GM19455 (cell line): ENCODE measurements around the gene SLC5A5.

Experiments
- ATAC-seq: cut with Tn5 transposase; IDR thresholded peaks from one replicate; pipeline ENCODE4 v1.9.1; 2021; ENCODE audit not compliant: unreplicated experiment

The SLC5A5 gene

DNA sequence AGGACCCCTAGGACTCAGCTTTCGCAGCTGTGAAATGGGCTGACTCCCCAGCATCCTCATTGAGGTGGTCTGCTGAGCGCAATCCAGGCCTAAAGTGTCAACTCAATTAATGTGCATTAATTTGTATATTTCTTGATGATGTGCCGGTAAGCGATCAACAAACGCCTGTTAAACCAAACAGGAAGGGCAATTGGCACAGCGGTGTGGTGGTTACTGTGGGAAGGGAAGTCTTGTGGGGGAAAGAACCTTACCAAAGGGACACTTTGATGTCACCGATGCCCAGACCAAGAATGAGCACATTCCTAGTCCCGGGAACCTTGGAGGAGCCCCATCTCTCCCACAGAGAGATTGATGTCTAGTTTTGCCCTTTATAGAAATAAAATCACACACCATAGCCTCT lies 25.6 kb upstream of the SLC5A5 start:
- ATAC-seq, result no peak

DNA sequence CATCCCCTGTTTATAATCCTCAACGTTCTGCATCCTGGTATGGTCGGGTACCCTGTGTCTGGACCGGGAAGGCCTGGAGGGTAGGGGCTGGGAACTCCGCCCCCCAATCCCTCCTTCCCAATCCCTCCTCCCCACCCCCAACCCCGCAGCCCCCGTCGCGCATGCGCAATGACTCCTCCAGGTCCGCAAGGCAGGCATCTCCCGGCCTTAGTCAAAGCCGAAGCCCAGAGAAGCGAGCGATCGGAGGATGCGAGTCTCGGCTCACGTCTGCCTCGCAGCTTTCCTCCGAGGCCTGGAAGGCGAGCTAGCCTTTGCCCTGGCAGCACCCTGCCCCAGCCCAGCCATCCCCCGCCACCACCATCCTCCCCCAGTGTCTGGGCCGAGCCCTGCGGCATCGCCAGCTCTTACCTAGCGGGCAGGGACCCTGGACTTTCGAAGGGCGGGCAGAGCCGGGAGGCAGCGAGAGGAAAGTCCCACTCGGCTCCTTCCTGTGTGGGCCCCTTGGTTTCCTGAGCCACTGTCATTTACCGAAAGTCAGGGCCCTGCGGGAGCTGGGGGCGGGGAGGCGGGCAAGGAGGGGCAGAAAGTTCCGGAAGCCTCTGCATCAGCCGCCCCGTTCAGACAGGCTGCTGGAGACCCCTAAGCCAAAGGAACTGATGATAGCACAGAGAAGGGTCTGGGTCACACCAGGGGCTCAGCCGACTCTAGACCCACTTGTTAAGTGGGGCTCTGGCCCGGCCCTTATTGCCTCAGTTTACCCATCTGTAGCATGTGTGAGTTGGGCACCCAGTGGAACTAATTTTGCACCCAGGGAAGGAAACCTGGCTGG lies 24.0 kb upstream of the SLC5A5 start, which contains the start of gene JAK3:
Gene JAK3, minus strand, starts transcription at position 445 of the 829 bp plus-strand sequence. CDS start 3,565 bp downstream, outside the sequence.
- peak; percentile 49 for ATAC-seq

DNA sequence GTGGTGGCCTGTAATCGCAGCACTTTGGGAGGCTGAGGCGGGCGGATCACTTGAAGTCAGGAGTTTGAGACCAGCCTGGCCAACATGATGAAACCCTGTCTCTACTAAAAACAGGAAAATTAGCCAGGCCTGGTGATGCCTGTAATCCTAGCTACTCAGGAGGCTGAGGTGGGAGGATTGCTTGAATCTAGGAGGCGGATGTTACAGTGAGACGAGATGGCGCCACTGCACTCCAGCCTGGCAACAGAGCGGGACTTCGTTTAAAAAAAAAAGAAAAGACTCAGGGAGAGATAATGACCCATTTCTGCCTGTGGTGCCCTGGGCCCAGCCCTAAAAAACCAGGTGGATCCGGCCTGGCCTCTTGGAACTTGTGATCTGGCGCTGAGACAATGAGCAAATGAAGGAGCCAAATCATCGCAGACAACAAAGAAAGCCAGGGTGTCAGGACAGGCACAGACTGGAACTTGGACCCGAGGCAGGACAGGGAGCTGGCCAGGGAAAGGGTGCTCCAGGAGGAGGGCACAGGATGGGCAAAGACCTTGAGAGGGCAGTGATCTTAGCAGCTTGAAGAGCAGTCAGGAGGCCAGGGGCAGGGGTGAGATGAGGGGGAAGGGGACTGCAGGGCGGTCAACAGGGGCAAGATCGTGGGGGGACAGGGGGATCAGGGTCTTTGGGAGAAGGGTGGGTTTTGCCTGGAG lies 23.0 kb upstream of the SLC5A5 start:
- no peak for ATAC-seq

DNA sequence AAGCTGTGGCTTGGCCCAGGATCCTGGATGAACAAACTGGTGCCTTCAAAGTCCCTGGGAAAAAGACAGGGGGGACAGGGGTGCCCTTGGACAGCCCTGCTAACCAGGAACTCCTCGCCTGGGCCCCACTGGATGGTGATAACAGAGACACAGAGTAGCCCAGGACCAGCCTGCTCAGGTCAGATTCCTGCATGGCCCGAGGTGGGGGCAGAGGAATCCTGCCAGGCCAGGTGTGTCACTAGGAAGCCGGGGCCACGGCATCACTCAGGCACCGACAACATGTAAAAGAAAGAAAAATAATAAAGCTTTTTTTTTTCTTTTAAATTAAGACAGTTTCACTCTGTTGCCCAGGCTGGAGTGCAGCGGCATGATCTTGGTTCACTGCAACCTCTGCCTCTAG lies 17.7 kb upstream of the SLC5A5 start:
- no peak for ATAC-seq

DNA sequence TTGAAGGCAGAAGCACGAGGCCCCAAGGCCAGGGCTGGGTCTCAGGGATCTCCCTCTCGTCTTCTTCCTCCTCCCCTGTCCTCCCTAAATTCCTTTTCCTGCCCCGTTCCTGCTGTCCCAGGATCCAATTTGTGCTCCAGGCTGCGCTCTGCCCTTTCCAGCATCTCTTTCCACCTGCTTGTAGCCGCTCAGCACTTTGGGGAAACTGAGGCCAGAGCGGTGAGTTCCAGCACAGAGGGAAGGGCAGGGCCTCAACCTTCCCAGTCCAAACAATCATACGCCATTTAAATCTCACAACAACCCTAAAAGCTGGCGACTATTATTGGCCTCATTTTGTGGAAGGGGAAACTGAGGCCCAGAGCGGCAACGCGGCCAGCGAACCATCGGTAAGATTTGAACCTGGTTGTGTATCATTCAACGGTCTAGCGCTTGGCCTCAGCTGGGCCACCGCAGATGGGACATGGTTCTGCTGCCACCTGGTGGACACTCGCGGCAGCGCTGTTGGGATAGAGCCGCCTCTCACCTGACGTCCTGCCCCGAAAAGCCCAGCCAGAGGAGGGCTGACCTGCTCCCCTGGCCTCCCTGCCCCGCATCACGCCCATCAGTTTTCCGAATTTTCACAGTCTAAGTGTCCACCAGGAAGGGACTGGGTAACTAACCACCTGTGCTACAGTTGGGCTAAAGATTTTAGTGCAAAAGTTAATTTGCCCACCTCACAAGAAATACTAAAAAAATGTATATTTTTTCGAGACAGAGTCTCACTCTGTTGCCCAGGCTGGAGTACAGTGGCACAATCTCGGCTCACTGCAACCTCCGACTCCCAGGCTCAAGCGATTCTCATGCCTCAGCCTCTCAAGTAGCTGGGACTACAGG lies 16.2 kb upstream of the SLC5A5 start:
- no peak for ATAC-seq

DNA sequence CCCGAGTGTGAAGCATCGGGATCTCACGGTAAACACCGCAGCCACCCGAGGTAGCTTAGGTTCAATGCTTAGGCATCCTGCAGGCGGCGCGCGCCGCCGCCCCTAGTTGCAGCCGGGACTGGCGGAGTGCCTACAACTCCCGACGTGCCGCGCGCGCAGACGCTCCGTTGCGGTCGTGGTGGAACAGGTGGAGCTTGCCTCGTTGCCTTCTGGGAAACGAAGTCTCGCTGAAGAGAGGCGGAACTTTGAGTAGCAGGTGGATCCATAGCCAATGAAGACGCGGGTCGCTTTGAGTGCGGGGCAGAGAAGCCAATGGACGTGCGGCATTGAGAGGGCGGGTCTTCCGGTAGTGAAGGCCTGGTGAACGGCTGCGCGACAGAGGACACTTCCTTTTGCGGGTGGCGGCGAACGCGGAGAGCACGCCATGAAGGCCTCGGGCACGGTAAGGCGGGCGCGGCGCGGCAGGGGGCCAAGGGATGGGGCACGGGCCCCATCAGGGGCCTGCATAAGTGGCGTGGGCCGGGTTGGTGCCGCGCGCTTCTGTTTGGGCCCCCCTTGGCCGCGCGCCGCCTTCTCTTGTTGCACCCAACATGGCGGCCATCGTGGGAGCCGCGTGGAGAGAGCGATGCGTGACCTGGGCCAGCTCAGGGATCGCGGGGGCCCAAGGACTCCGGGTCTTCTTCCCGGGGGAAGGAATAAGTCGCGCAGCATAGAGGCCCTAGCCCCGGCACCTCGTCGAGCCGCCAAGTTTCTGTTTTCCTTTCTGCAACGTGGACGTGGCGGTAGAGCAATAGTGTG lies 12.0 kb upstream of the SLC5A5 start, which contains the start of gene RPL18A:
Gene RPL18A, plus strand, starts transcription at position 378 of the 798 bp plus-strand sequence. Its CDS starts 47 bp downstream, at position 425.
- ATAC-seq, result peak; percentile 88

DNA sequence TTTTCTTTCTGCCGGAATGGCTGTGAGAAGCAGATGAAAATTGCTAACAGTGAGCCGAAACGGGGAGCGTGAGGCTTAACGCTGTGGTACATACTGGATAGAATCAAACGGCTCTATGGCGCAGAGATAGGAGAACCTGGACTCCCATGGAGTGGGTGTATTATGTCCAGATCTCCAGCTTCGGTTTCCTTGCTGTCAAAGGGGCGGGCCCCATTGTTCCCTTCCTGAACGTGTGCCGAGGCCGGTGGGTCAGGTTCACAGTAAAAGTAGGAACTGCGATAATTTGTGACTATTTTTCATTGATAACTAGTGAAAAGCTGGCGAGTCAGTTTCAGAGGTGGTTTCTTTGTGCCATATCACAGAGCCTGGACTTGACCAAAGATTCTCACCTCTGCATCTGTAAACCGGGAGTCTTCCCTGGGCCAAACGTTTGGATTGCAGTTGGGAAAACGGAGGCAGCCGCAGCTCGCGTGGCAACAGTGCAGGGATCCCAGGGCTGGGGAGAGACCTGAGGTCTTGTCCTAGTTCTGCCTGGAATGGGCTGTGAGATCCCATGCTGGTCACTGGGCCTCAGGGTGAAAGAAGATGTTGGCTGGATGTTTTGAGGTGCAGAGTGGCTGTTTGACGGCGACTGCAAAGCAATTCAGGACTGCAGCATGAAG lies 11.3 kb upstream of the SLC5A5 start:
- ATAC-seq, result no peak

DNA sequence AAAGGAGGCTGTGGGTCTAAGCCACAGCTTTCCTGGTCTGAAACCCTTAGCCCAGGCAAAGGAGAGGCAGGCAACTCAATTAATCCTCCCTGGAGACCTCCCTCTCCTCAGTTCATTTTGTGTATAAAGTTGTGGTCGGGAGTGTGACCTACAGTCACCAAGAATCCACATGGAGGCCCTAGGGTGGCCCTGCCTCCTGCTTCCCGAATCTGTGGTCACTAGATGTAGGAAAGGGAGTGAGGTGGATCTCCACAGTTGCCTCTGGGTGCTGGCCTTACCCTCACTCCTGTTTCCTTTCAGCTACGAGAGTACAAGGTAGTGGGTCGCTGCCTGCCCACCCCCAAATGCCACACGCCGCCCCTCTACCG lies 10.8 kb upstream of the SLC5A5 start:
- no peak for ATAC-seq

DNA sequence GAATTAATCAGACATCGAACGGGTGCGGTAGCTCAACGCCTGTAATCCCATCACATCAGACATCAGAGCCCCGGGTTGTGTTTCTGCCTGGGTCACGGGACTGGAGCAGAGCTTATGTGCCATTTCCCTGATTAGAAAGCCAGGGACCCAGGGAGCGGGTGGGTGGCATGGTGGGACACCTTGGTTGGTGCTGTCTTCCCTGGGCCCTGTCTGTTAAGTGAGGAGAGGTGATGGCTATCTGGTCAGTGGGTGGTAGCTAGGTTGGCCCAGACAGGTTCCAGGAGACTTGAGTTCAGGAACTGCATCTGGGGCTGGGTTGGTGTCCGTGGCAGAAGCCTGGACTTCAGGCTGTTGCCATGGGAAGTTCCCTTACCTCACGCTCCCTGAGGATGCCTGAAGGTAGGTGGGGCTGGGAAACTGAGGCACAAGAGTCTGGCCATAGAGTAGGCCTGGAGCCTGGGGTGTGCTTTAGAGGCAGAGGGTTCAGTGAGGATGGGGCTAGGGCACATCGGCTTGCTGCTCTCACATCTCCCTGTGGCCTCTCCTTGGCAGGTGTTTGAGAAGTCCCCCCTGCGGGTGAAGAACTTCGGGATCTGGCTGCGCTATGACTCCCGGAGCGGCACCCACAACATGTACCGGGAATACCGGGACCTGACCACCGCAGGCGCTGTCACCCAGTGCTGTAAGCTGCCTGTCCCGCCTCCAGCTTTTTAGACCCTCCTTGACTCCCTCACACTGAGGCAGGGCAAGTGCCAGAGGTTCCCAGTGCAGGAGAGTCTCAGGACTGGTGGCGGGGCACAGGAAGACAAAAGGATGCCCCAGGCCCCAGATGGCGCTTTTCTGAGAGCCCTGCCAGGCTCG lies 10.0 kb upstream of the SLC5A5 start:
- ATAC-seq, result no peak

DNA sequence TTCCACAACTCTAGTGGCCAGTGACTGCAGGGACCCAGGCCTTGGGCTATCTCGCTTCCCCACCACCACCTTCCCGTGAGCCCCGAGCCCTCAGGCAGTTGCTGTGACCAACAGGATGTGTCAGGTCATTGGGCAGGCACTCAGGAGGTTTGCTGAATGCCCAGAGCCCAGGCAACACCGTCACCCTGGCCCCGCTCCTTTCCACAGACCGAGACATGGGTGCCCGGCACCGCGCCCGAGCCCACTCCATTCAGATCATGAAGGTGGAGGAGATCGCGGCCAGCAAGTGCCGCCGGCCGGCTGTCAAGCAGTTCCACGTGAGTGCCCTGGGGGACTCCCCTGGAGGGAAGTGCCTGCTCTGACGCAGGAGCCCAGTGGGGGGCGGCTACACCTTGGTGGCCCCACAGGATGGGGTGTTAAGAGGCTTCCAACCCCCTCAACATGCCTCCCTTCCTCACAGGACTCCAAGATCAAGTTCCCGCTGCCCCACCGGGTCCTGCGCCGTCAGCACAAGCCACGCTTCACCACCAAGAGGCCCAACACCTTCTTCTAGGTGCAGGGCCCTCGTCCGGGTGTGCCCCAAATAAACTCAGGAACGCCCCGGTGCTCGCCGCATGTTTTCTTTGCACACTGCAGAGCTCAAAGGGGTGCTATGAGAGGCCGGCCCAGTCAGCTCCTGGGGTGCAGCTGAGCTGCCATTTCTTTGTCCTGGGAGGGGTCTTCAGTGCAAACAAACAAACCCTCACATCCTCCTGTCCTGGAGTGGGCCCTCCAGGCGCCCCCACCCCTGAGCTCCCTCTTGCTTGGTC lies 8.8 kb upstream of the SLC5A5 start:
- ATAC-seq, result no peak

DNA sequence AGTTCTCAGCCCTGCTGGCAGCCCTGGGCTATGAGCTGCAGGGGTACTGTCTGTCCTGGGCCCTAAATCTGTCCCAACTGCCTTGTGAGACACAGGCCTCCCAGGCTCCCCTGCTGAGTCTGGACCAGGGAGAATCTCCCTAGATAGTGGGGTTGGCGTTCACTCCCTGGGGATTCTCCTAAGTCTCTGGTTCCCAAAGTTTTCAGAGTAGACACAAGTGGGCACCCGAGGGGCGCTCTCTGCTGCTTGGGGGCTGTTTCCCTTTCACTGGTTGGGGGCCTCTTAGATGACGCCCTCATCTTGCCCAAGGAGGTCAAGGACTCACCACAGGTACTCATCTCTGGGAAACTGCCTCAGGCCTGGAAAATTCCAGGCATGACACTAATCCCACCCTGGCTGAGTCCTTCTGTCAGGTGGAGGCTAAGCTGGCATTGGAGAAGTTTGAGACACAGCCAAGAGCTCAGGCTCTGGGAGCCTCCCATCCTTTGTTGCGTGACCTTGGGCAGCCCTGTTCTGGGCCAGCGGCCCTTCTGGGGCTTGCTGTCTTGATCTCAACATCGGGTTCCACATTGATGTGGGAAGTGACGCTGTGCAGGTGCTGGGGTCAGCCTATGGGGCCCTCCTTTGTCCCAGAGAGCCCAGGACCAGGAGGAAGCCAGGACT lies 8.1 kb upstream of the SLC5A5 start:
- no peak for ATAC-seq

DNA sequence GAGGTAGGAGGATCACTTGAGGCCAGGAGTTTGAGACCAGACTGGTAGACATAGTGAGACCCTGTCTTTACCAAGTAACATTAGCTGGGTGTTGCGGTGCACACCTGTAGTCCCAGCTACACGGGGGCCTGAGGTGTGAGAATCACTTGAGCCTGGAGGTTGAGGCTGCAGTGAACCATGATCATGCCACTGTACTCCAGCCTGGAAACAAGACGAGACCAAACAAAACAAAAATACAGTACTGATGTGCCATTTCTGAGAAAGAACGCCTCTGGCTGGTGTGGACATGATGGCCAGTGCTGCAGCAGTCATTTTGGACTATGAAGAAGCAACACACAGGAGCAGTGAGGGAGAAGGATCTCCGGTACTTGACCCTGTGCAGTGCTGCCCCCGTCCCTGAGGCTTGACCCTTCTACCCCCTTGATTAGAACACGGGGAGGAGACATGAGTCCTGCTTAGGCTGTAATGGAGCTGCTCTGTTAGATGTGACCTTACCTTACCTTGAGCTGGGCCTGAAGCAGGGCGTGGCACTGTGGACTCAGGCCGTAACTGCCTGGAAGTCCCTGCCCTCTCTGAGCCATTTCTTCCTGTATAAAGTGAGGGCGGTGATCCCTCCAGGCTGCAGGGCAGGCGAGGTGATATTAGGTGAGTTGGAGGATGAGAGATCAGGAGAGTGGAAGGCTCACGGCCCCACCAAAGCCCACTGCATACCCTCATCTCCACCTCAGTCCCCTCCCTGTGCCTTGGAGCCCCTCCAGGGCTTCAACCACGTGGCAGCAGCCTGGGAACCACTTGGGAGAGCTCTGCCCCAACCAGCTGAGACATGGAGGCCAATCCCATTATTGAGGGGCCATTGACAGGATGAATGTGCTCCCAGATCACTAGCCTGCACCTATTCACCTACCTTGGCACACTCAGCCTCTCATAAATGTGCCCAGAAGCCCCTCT lies 6.1 kb upstream of the SLC5A5 start:
- no peak for ATAC-seq

DNA sequence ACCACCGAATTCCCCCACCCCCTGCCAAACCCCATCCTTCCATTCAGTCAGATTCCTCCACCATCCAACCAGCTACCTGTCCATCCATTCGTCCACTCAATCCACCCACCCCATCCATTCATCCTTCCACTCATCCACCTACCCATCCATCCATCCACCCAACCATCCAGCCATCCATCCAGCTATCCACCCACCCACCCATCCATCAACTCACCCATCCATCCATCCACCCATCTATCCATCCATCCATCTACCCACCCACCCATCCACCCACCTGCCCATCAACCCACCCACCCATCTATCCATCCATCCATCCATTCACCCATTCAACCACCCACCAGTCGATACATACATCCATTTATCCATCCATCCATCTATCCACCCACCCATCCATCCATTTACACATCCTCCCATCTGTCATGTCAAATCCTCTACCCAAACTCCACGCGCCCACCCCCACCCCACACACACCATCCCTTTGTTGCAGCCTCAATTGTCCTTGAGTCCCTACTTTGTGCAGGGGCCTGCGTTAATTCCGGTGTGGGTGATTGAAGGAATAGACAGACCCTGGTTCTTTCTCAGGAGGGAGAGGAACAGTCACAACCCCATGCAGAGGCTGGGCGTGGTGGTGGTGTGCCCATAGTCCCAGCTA lies 5.3 kb upstream of the SLC5A5 start:
- ATAC-seq, result no peak

DNA sequence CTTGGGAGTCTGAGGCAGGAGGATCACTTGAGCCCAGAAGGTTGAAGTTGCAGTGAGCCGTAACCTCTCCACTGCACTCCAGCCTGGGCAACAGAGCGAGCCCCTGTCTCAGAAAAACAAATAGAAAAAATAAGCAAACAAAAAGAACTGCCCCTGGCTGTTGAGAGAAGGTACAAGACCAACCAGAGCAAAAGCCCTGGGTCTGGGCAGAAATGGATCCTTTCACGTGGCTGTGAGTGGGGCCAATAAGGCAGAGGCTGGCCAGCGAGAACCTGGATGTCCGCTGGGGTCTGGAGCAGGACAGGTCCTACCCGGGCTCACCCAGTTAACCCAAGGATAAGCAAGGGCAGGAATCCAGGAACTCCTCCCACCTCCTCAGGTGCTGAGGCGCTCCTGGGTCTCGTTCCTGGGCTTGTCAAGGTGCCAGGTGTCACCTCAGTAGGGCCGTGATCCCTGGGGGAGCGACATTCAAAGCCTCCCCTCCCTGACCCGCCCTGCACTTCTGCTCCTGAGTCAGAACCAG lies 4.7 kb upstream of the SLC5A5 start:
- no peak for ATAC-seq

DNA sequence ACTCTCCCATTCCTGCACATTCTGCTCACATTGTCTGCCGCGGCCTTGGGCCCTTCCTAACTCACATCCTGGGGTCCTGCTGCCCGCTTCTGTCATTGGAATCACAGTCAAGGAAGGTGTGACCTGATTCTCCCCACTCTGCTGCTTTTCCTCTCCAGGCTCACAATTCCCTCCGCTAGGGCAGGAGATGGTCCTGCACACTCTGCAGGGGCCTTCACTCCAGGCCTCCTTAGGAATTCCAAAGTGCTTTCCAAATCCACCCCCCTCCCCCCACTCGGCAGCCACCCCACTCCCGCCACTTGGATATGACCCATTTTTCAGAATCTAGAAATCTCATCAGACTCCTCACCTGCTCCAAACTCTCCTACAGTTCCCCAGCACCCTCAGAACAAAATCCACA lies 3.1 kb upstream of the SLC5A5 start:
- ATAC-seq, result no peak

DNA sequence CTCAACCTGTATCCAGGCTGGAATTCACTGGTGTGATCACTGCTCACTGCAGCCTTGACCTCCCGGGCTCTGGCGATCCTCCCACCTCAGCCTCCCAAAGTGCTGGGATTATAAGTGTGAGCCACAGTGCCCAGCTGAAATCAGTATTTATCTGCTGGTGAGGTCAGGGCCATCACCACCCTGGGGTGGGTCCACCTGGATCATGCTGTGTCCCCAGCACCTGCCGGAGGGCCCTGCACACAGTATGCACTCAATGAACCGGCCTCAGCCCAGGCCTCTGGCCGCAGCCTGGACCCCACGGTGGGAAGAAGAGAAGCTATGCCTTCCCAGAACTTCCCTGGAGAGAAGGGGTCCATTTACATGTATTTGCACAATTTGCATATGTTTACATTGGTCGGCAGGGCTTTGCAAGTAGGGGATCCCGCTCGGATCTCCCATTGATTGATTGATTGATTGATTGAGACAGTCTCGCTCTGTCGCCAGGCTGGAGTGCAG lies 2.6 kb upstream of the SLC5A5 start:
- ATAC-seq, result no peak
